GM19328 (cell line): ENCODE data around the gene CHRNA4.

ENCODE experiments used
- ATAC-seq: cut with Tn5 transposase; IDR thresholded peaks from one replicate; pipeline ENCODE4 v1.9.1; 2021; ENCODE audit warnings: mild to moderate bottlenecking, moderate library complexity; ENCODE audit not compliant: unreplicated experiment

The CHRNA4 gene

GRCh38 chr20:63360850-63361518 is at the start of gene CHRNA4:
TSS of gene CHRNA4 (minus strand) at chr20:63361349. CDS start at chr20:63361165, 184 bp downstream.
- no peak for ATAC-seq

- ATAC-seq = no peak
These were observed 48.8 kb upstream of the CHRNA4 start for GRCh38 chr20:63409834-63410435.

GRCh38 chr20:63409066-63409833 is 48.1 kb upstream of the CHRNA4 start:
- ATAC-seq = no peak

- ATAC-seq = no peak
These were observed 47.5 kb upstream of the CHRNA4 start for GRCh38 chr20:63408684-63409046.

GRCh38 chr20:63407928-63408683 is 47.0 kb upstream of the CHRNA4 start:
- no peak for ATAC-seq

- no peak for ATAC-seq
These were observed 45.6 kb upstream of the CHRNA4 start for GRCh38 chr20:63406617-63407245.

- no peak for ATAC-seq
These were observed 44.9 kb upstream of the CHRNA4 start for GRCh38 chr20:63406011-63406410.

GRCh38 chr20:63405102-63405730 is 44.1 kb upstream of the CHRNA4 start:
- no peak for ATAC-seq

GRCh38 chr20:63404129-63405085 is 43.3 kb upstream of the CHRNA4 start:
- ATAC-seq = no peak

GRCh38 chr20:63403403-63404105 is 42.4 kb upstream of the CHRNA4 start:
- no peak for ATAC-seq

GRCh38 chr20:63402860-63403220 is 41.7 kb upstream of the CHRNA4 start:
- ATAC-seq = no peak

GRCh38 chr20:63402181-63402859 is 41.2 kb upstream of the CHRNA4 start:
- ATAC-seq = no peak

- ATAC-seq = no peak
These were observed 40.4 kb upstream of the CHRNA4 start for GRCh38 chr20:63401384-63402110.

GRCh38 chr20:63400486-63401210 is 39.5 kb upstream of the CHRNA4 start:
- ATAC-seq = no peak

- ATAC-seq = no peak
These were observed 38.6 kb upstream of the CHRNA4 start for GRCh38 chr20:63399596-63400375.
